ENCODE measurements around the gene SPATA1. TPM values are rescaled to one million over a fixed set of nuclear protein-coding genes. Genes with fewer than 3 reads are reported as not detected.
A peak's percentile ranks its signal among the peaks of the same experiment; 100 is the strongest.

SPATA1 gene
- total and polyA plus RNA-seq, 2 of the 13 experiments (the other 11 are each of a cell fraction or from before 2014, with no cell fraction given), result 0.70 to 1.4 TPM

GRCh38 chr1:84506002-84506728 is at the start of gene SPATA1, which contains the start of gene GNG5 (continued):
- no peak; the same call in 1 of the 2 replicates for TF ChIP-seq ETV5 (CRISPR knock-in tag; IDR thresholded peaks at IDR 0.05; ENCODE audit: borderline replicate concordance)
- TF ChIP-seq ZNF691 (CRISPR knock-in tag; IDR thresholded peaks at IDR 0.05; ENCODE audit: borderline replicate concordance, low read depth), result 0 out of 2 replicates have a peak, but pooled peaks have one; percentile 24
- no peak for TF ChIP-seq DNMT1 (CRISPR knock-in tag; IDR thresholded peaks at IDR 0.05)
- peak; percentile 66; the same call in 1 of the 2 replicates for TF ChIP-seq ZNF609 (CRISPR knock-in tag; IDR thresholded peaks at IDR 0.05; ENCODE audit: borderline replicate concordance)
- 0 out of 2 replicates have a peak, but pooled peaks have one; percentile 29 for TF ChIP-seq SNAPC4 (CRISPR knock-in tag; IDR thresholded peaks at IDR 0.05)
- no peak for TF ChIP-seq ZNF720 (CRISPR knock-in tag; IDR thresholded peaks at IDR 0.05)
- TF ChIP-seq MAF1 (CRISPR knock-in tag; IDR thresholded peaks at IDR 0.05; ENCODE audit: borderline replicate concordance), result 0 out of 2 replicates have a peak, but pooled peaks have one; percentile 30
- no peak for TF ChIP-seq XRCC5 (optimal IDR thresholded peaks at IDR 0.05; ENCODE audit: low read length)
- TF ChIP-seq MBD4 (IDR thresholded peaks at IDR 0.05; ENCODE audit: borderline replicate concordance, low read length), result no peak
- TF ChIP-seq MXI1 (IDR thresholded peaks at IDR 0.05; ENCODE audit: borderline replicate concordance, low read depth, low read length), result peak; percentile 21; the same call in 2 of the 3 replicates
- peak; percentile 14; the same call in 1 of the 2 replicates for TF ChIP-seq HMGXB3 (CRISPR knock-in tag; IDR thresholded peaks at IDR 0.05; ENCODE audit: borderline replicate concordance)
- TF ChIP-seq ZZZ3 (CRISPR knock-in tag; IDR thresholded peaks at IDR 0.05; ENCODE audit: borderline replicate concordance), result no peak
